GM18909 (cell line): Measurements from ENCODE around the gene ZCCHC4.
A peak's percentile ranks its signal among the peaks of the same experiment; 100 is the strongest.

Source experiments
- ATAC-seq: cut with Tn5 transposase; IDR thresholded peaks from one replicate; pipeline ENCODE4 v1.9.1; 2021; ENCODE audit warnings: mild to moderate bottlenecking; ENCODE audit not compliant: unreplicated experiment, poor library complexity

The ZCCHC4 gene

GRCh38 chr4:25312496-25313200 is at the start of gene ZCCHC4:
Gene ZCCHC4, plus strand, starts transcription at chr4:25312774. Its CDS starts 36 bp downstream, at chr4:25312810.
- ATAC-seq: peak; percentile 81

- ATAC-seq: no peak
Measured at GRCh38 chr4:25271866-25272265, 40.7 kb upstream of the ZCCHC4 start.

- ATAC-seq: no peak
Measured at GRCh38 chr4:25280210-25280609, 32.4 kb upstream of the ZCCHC4 start.

GRCh38 chr4:25283948-25284347 is 28.6 kb upstream of the ZCCHC4 start:
- ATAC-seq: no peak

GRCh38 chr4:25284466-25284865 is 28.1 kb upstream of the ZCCHC4 start:
- no peak for ATAC-seq

- ATAC-seq: no peak
Measured at GRCh38 chr4:25290490-25291067, 22.0 kb upstream of the ZCCHC4 start.

GRCh38 chr4:25291158-25291733 is 21.3 kb upstream of the ZCCHC4 start:
- no peak for ATAC-seq

- no peak for ATAC-seq
Measured at GRCh38 chr4:25297528-25298242, 14.9 kb upstream of the ZCCHC4 start.

- no peak for ATAC-seq
Measured at GRCh38 chr4:25299476-25300203, 12.9 kb upstream of the ZCCHC4 start.

GRCh38 chr4:25301471-25301870 is 11.1 kb upstream of the ZCCHC4 start:
- no peak for ATAC-seq

GRCh38 chr4:25302626-25303025 is 9.9 kb upstream of the ZCCHC4 start:
- ATAC-seq: no peak

- ATAC-seq: no peak
Measured at GRCh38 chr4:25303578-25303977, 9.0 kb upstream of the ZCCHC4 start.

- ATAC-seq: no peak
Measured at GRCh38 chr4:25306518-25307057, 6.0 kb upstream of the ZCCHC4 start.

- no peak for ATAC-seq
Measured at GRCh38 chr4:25307596-25307995, 5.0 kb upstream of the ZCCHC4 start.

- no peak for ATAC-seq
Measured at GRCh38 chr4:25308306-25308705, 4.3 kb upstream of the ZCCHC4 start.

GRCh38 chr4:25308761-25309160 is 3.8 kb upstream of the ZCCHC4 start:
- ATAC-seq: no peak

- ATAC-seq: peak; percentile 76
Measured at GRCh38 chr4:25310066-25310802, 2.3 kb upstream of the ZCCHC4 start.

- peak; percentile 25 for ATAC-seq
Measured at GRCh38 chr4:25310803-25311166, 1.8 kb upstream of the ZCCHC4 start.

- ATAC-seq: no peak
Measured at GRCh38 chr4:25313201-25313895, 774 bp downstream of the ZCCHC4 start.
